BLaER1 treated with 17β-estradiol and CSF1 and Interleukin-3, amounts not matched to agents 10 nM and 100 nM (cell line): Measurements from ENCODE around the gene SBF2.

Experiments
- H3K27ac ChIP-seq, 11 experiments: shearing (Covaris generic); formaldehyde crosslinking; 2 replicates each; pipeline ENCODE4 v1.8.1; 2022
- H3K27me3 ChIP-seq, 11 experiments: shearing (Covaris generic); formaldehyde crosslinking; 2 replicates each; pipeline ENCODE4 v1.8.1; 2022
- H3K36me3 ChIP-seq, 11 experiments: shearing (Covaris generic); formaldehyde crosslinking; 2 replicates each; pipeline ENCODE4 v1.8.1; 2022
- H3K4me1 ChIP-seq, 10 experiments: shearing (Covaris generic); formaldehyde crosslinking; 2 replicates each; pipeline ENCODE4 v1.8.1; 2022
- H3K4me2 ChIP-seq, 11 experiments: shearing (Covaris generic); formaldehyde crosslinking; 2 replicates each; pipeline ENCODE4 v1.8.1; 2022
- H3K4me3 ChIP-seq, 10 experiments: shearing (Covaris generic); formaldehyde crosslinking; 2 replicates each; pipeline ENCODE4 v1.8.1; 2022
- H3K9ac ChIP-seq, 11 experiments: shearing (Covaris generic); formaldehyde crosslinking; 2 replicates each; pipeline ENCODE4 v1.8.1; 2022
- H3K9me3 ChIP-seq, 11 experiments: shearing (Covaris generic); formaldehyde crosslinking; replicated peaks in 1 of 11; 2 replicates each; pipeline ENCODE4 v1.8.1; 2022
- H4K20me1 ChIP-seq, 11 experiments: shearing (Covaris generic); formaldehyde crosslinking; 2 replicates each; pipeline ENCODE4 v1.8.1; 2022
- Cebpa-rat ChIP-seq, 11 experiments: shearing (Covaris generic); IDR thresholded peaks; 2 replicates each; pipeline ENCODE4 v1.8.1; 2022

Gene SBF2

GRCh38 chr11:10125522-10126133 is 168.4 kb downstream of the SBF2 start:
- Histone ChIP-seq H4K20me1 (peaks cover 0 to 65% (median 0%) of the 10 kb centered on the region in 11 experiments; a peak in 3 of 22 replicates), H3K4me3 (no peak overlapping the region), H3K27me3 (no peaks in the 10 kb centered on the region), H3K4me1 (no peaks in the 10 kb centered on the region), H3K27ac (no peak overlapping the region), H3K36me3 (no peaks in the 10 kb centered on the region; a peak in 1 of 22 replicates), H3K4me2 (no peak overlapping the region), H3K9ac (no peak overlapping the region), H3K9me3 (no peaks in the 10 kb centered on the region)
- TF ChIP-seq Cebpa-rat (IDR thresholded peaks at IDR 0.05) = no peak

GRCh38 chr11:10122326-10123197 is 171.5 kb downstream of the SBF2 start:
- H3K4me3 ChIP-seq = no peak overlapping the region
- no peaks in the 10 kb centered on the region for H3K27me3 ChIP-seq
- no peak for TF ChIP-seq Cebpa-rat (IDR thresholded peaks at IDR 0.05)
- H3K27ac ChIP-seq = no peak overlapping the region
- H3K9me3 ChIP-seq = no peaks in the 10 kb centered on the region
- no peak overlapping the region for H3K9ac ChIP-seq
- H4K20me1 ChIP-seq = peaks cover 0 to 47% (median 0%) of the 10 kb centered on the region in 11 experiments; a peak in 3 of 22 replicates
- no peak overlapping the region for H3K4me2 ChIP-seq
- H3K36me3 ChIP-seq = no peaks in the 10 kb centered on the region; a peak in 1 of 22 replicates
- peaks cover 0 to 17% (median 0%) of the 10 kb centered on the region in 10 experiments; a peak in 6 of 20 replicates for H3K4me1 ChIP-seq

GRCh38 chr11:10118865-10119264 is 175.2 kb downstream of the SBF2 start:
- no peak overlapping the region for H3K4me3 ChIP-seq
- peaks cover 0 to 12% (median 0%) of the 10 kb centered on the region in 11 experiments; a peak in 2 of 22 replicates for H3K9me3 ChIP-seq
- H3K27me3 ChIP-seq = no peaks in the 10 kb centered on the region
- H3K4me1 ChIP-seq = peaks cover 0 to 17% (median 0%) of the 10 kb centered on the region in 10 experiments; a peak in 6 of 20 replicates
- peaks cover 0 to 35% (median 0%) of the 10 kb centered on the region in 11 experiments; a peak in 3 of 22 replicates for H4K20me1 ChIP-seq
- no peak overlapping the region for H3K27ac ChIP-seq
- H3K36me3 ChIP-seq = no peaks in the 10 kb centered on the region; a peak in 1 of 22 replicates
- no peak overlapping the region for H3K9ac ChIP-seq
- peak overlapping the region in 4 of 11 experiments; percentile 13 to 19 (median 17); a peak in 2 of 22 replicates for H3K4me2 ChIP-seq
- TF ChIP-seq Cebpa-rat (IDR thresholded peaks at IDR 0.05) = no peak

- H3K9ac ChIP-seq = no peak overlapping the region
- no peaks in the 10 kb centered on the region; a peak in 1 of 22 replicates for H3K36me3 ChIP-seq
- H3K9me3 ChIP-seq = peaks cover 0 to 12% (median 0%) of the 10 kb centered on the region in 11 experiments; a peak in 2 of 22 replicates
- no peak for TF ChIP-seq Cebpa-rat (IDR thresholded peaks at IDR 0.05)
- peak overlapping the region in 1 of 11 experiments; percentile 9; a peak in 1 of 22 replicates for H3K4me2 ChIP-seq
- H3K27me3 ChIP-seq = no peaks in the 10 kb centered on the region
- no peak overlapping the region for H3K4me3 ChIP-seq
- H4K20me1 ChIP-seq = peaks cover 0 to 31% (median 0%) of the 10 kb centered on the region in 11 experiments; a peak in 3 of 22 replicates
- no peak overlapping the region for H3K27ac ChIP-seq
- H3K4me1 ChIP-seq = peaks cover 0 to 17% (median 0%) of the 10 kb centered on the region in 10 experiments; a peak in 6 of 20 replicates
These were observed 176.2 kb downstream of the SBF2 start for GRCh38 chr11:10117709-10118351.

- Histone ChIP-seq H3K36me3 (peaks cover 0 to 7% (median 0%) of the 10 kb centered on the region in 11 experiments; a peak in 2 of 22 replicates), H4K20me1 (peaks cover 0 to 19% (median 0%) of the 10 kb centered on the region in 11 experiments; a peak in 3 of 22 replicates), H3K27me3 (no peaks in the 10 kb centered on the region), H3K9me3 (peaks cover 0 to 12% (median 0%) of the 10 kb centered on the region in 11 experiments; a peak in 2 of 22 replicates), H3K27ac (no peak overlapping the region), H3K4me2 (no peak overlapping the region), H3K9ac (no peak overlapping the region), H3K4me1 (peaks cover 0 to 17% (median 0%) of the 10 kb centered on the region in 10 experiments; a peak in 6 of 20 replicates), H3K4me3 (no peak overlapping the region)
- no peak for TF ChIP-seq Cebpa-rat (IDR thresholded peaks at IDR 0.05)
These were observed 177.4 kb downstream of the SBF2 start for GRCh38 chr11:10116588-10116987.

GRCh38 chr11:10114593-10115404 is 179.2 kb downstream of the SBF2 start:
- H3K36me3 ChIP-seq = peaks cover 0 to 7% (median 0%) of the 10 kb centered on the region in 11 experiments; a peak in 2 of 22 replicates
- H3K9ac ChIP-seq = no peak overlapping the region

GRCh38 chr11:10113852-10114251 is 180.2 kb downstream of the SBF2 start:
- peaks cover 0 to 12% (median 0%) of the 10 kb centered on the region in 11 experiments; a peak in 2 of 22 replicates for H3K9me3 ChIP-seq
- no peak overlapping the region for H3K4me3 ChIP-seq
- H3K27me3 ChIP-seq = no peaks in the 10 kb centered on the region
- H4K20me1 ChIP-seq = peaks cover 0 to 19% (median 0%) of the 10 kb centered on the region in 11 experiments; a peak in 3 of 22 replicates
- no peak overlapping the region for H3K4me2 ChIP-seq
- TF ChIP-seq Cebpa-rat (IDR thresholded peaks at IDR 0.05) = no peak
- peaks cover 0 to 7% (median 0%) of the 10 kb centered on the region in 11 experiments; a peak in 2 of 22 replicates for H3K36me3 ChIP-seq
- peaks cover 0 to 12% (median 5%) of the 10 kb centered on the region in 10 experiments; a peak in 13 of 20 replicates for H3K4me1 ChIP-seq
- no peak overlapping the region for H3K27ac ChIP-seq
- H3K9ac ChIP-seq = no peak overlapping the region

More at GRCh38 chr11:10114593-10115404, 179.2 kb downstream of the SBF2 start:
- Histone ChIP-seq H3K27me3 (no peaks in the 10 kb centered on the region), H3K4me3 (no peak overlapping the region), H3K4me1 (peaks cover 0 to 14% (median 3%) of the 10 kb centered on the region in 10 experiments; a peak in 10 of 20 replicates), H3K27ac (no peak overlapping the region), H4K20me1 (peaks cover 0 to 20% (median 0%) of the 10 kb centered on the region in 11 experiments; a peak in 3 of 22 replicates), H3K4me2 (no peak overlapping the region), H3K9me3 (peaks cover 0 to 12% (median 0%) of the 10 kb centered on the region in 11 experiments; a peak in 2 of 22 replicates)
- TF ChIP-seq Cebpa-rat (IDR thresholded peaks at IDR 0.05) = no peak
